ENCODE measurements around the gene SPRED2. TPM values are rescaled to one million over a fixed set of nuclear protein-coding genes. Genes with fewer than 3 reads are reported as not detected.

The SPRED2 gene
- total and polyA plus RNA-seq, 2 of the 8 experiments (the other 6 are each of a cell fraction or from before 2014, with no cell fraction given): 15.3 to 22.5 TPM

DNA sequence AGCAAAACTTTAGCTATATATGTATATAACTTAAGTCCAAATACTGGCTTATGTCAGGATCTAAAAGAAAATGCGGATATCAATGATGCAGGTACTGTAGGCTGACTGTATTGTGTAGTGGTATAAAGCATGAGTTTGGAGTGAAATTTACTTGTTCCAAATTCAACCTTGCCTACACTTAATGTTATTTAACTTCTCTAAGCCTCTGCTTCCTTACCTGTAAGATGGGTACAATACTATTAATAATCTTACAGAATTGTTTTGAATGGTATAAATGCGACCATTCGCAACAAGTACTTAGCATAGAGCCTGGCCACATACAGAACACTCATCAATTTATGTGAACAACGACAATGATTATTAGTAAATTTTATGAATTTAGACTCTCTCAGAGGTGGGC is 62.4 kb downstream of the SPRED2 start:
- no peak for FAIRE-seq
- TF ChIP-seq SUZ12 (IDR thresholded peaks at IDR 0.05; ENCODE audit: low read length) (no peak), GTF2F1 (IDR thresholded peaks at IDR 0.05; ENCODE audit: borderline replicate concordance, low read depth, low read length) (no peak), RFX5 (IDR thresholded peaks at IDR 0.05; ENCODE audit: borderline replicate concordance, low read depth, low read length) (no peak), SIN3A (conservative IDR thresholded peaks at IDR 0.05 in 1 of 2, IDR thresholded peaks at IDR 0.05 in 1 of 2; ENCODE audit: low read depth in 1 of 2, low read length in 2 of 2) (no peak), SIX5 (IDR thresholded peaks at IDR 0.05; ENCODE audit: low read depth, low read length) (no peak), HDAC2 (IDR thresholded peaks at IDR 0.05; ENCODE audit: borderline replicate concordance in 1 of 2, low read depth in 2 of 2, low read length in 2 of 2) (no peak), ZNF274 (IDR thresholded peaks at IDR 0.05; ENCODE audit: borderline replicate concordance, extremely low read depth, low read length) (no peak), EGR1 (IDR thresholded peaks at IDR 0.05; ENCODE audit: borderline replicate concordance, low read depth, low read length) (no peak), PHF8 (conservative IDR thresholded peaks at IDR 0.05; ENCODE audit: low read depth, low read length) (no peak), CBX8 (IDR thresholded peaks at IDR 0.05; ENCODE audit: borderline replicate concordance, low read depth, low read length) (no peak)
- TF ChIP-seq, protein P1, sequence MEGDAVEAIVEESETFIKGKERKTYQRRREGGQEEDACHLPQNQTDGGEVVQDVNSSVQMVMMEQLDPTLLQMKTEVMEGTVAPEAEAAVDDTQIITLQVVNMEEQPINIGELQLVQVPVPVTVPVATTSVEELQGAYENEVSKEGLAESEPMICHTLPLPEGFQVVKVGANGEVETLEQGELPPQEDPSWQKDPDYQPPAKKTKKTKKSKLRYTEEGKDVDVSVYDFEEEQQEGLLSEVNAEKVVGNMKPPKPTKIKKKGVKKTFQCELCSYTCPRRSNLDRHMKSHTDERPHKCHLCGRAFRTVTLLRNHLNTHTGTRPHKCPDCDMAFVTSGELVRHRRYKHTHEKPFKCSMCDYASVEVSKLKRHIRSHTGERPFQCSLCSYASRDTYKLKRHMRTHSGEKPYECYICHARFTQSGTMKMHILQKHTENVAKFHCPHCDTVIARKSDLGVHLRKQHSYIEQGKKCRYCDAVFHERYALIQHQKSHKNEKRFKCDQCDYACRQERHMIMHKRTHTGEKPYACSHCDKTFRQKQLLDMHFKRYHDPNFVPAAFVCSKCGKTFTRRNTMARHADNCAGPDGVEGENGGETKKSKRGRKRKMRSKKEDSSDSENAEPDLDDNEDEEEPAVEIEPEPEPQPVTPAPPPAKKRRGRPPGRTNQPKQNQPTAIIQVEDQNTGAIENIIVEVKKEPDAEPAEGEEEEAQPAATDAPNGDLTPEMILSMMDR (IDR thresholded peaks at IDR 0.05; ENCODE audit: control extremely low read depth in 1 of 3, insufficient read depth in 1 of 3, low read depth in 1 of 3, low read length in 3 of 3): no peak

More for the DNA sequence above, 62.4 kb downstream of the SPRED2 start:
- CTCF ChIA-PET (ENCODE audit: partially characterized antibody): interaction anchor here (0.5 to 7.8 kb wide), 3 partner anchors 13 to 206 kb away, joined by 3 to 42 read pairs (median 3); no protein-coding TSS in a partner anchor
- H3K9ac ChIP-seq (replicated peaks in 1 of 4; ENCODE audit: extremely low read depth in 1 of 4, low read depth in 3 of 4, low read length in 3 of 4): no peak overlapping the region
- no peaks in the 10 kb centered on the region for H3K36me3 ChIP-seq (ENCODE audit: control insufficient read depth in 2 of 4, insufficient read depth in 4 of 4, low read length in 3 of 4)
- H4K8ac ChIP-seq (ENCODE audit: extremely low read depth, insufficient read depth, low read length): no peak overlapping the region
- 89% methylated on average over 4 of the region's 4 CpGs; no CpG with 5 or more reads in 1 of the 2 experiments for WGBS, 2 experiments (ENCODE audit: extremely low coverage in 1 of 2, insufficient coverage in 1 of 2, insufficient read length in 1 of 2, insufficient replicate concordance in 2 of 2, low coverage in 1 of 2, low lambda C conversion rate in 2 of 2, missing lambda C conversion rate in 1 of 2)
- H3K56ac ChIP-seq (replicated peaks; ENCODE audit: insufficient read length, low read depth, low read length): no peak overlapping the region
- no peaks in the 10 kb centered on the region for H3K9me3 ChIP-seq (ENCODE audit: insufficient read depth in 2 of 2, low read depth in 1 of 2, low read length in 1 of 2)
- no peak overlapping the region for H2BK20ac ChIP-seq (ENCODE audit: low read length)
- H3K18ac ChIP-seq (ENCODE audit: extremely low read depth, low read length): no peak overlapping the region
- H3K4me3 ChIP-seq (ENCODE audit: extremely low read depth in 1 of 4, insufficient read depth in 2 of 4, low read depth in 3 of 4, low read length in 4 of 4): no peak overlapping the region
- H2BK15ac ChIP-seq (ENCODE audit: low read length): no peak overlapping the region
- H2BK12ac ChIP-seq (ENCODE audit: low read depth, low read length): no peak overlapping the region
- H3K27ac ChIP-seq (ENCODE audit: low read depth, low read length): no peak overlapping the region
- POLR2A ChIA-PET (ENCODE audit: partially characterized antibody): interaction anchor here (0.7 to 1.1 kb wide), 2 partner anchors 11 to 143 kb away, joined by 3 read pairs; no protein-coding TSS in a partner anchor
- H3K27me3 ChIP-seq (replicated peaks in 1 of 4; ENCODE audit: control insufficient read depth in 3 of 4, extremely low read depth in 1 of 4, insufficient read depth in 3 of 4, low read length in 3 of 4): no peaks in the 10 kb centered on the region
- no peak overlapping the region for H4K91ac ChIP-seq (replicated peaks; ENCODE audit: insufficient read length, low read length)
- H4K20me1 ChIP-seq (replicated peaks in 1 of 2; ENCODE audit: control insufficient read depth in 1 of 2, insufficient read depth in 2 of 2, low read length in 2 of 2): peaks cover 1 to 7% of the 10 kb centered on the region in 2 experiments
- peaks cover 0 to 6% (median 2%) of the 10 kb centered on the region in 4 experiments; a peak in 4 of 7 replicates for H3K4me1 ChIP-seq (replicated peaks in 1 of 4; ENCODE audit: control insufficient read depth in 3 of 4, insufficient read depth in 4 of 4, low read length in 3 of 4)
- no peak overlapping the region for H3K23ac ChIP-seq (ENCODE audit: insufficient read length)
- no peak overlapping the region for H2AK5ac ChIP-seq (ENCODE audit: low read depth, low read length)
- no peak overlapping the region for H2AFZ ChIP-seq (ENCODE audit: low read length)
- H3K4me2 ChIP-seq (ENCODE audit: insufficient read depth in 1 of 2, low read depth in 2 of 2, low read length in 2 of 2): no peak overlapping the region
- no peak overlapping the region for H4K5ac ChIP-seq (ENCODE audit: insufficient read length, low read depth, low read length)
- H3K79me2 ChIP-seq (ENCODE audit: control insufficient read depth in 1 of 2, insufficient read depth in 2 of 2, low read length in 2 of 2): no peaks in the 10 kb centered on the region; a peak in 1 of 4 replicates
- no peak overlapping the region for H2BK5ac ChIP-seq (ENCODE audit: low read depth, low read length)
- no peak overlapping the region for H2BK120ac ChIP-seq (replicated peaks; ENCODE audit: low read depth, low read length)
- no peak overlapping the region for H3K4ac ChIP-seq (replicated peaks; ENCODE audit: insufficient read length, low read depth, low read length)
- H3K23me2 ChIP-seq (ENCODE audit: low read depth, low read length): no peaks in the 10 kb centered on the region
- peaks cover 10% of the 10 kb centered on the region for H3K79me1 ChIP-seq (ENCODE audit: low read depth, low read length)
- DNase-seq (ENCODE audit: low read depth in 1 of 2, low spot score in 2 of 2): no peak
- H3K14ac ChIP-seq (ENCODE audit: insufficient read length): no peak overlapping the region

All from H1 (cell line).